A673 (cell line): Measurements from ENCODE around the gene VAV2. TPM values are rescaled to one million over a fixed set of nuclear protein-coding genes. Genes with fewer than 3 reads are reported as not detected.

Experiments
- BruUV-seq: library from RNA; stranded (reverse); fragments of 400-500 nt; replicated peaks from 2 replicates; lab custom pipeline; 2021; lab: Mats Ljungman, UMichigan
- CTCF ChIA-PET: fragments of 300-600 bp; sonication (Branson Sonifier 250); formaldehyde crosslinking; loops from one replicate; lab custom pipeline; 2022; ENCODE audit warnings: antibody characterized with exemption; lab: Charles Lee
- POLR2A ChIA-PET: fragments of 300-600 bp; sonication (Branson Sonifier 250); formaldehyde crosslinking; loops from one replicate; lab custom pipeline; 2022; ENCODE audit warnings: antibody characterized with exemption; ENCODE audit not compliant: low non-redundant PET; lab: Charles Lee
- DNase-seq: peaks from one replicate; pipeline ENCODE4 v3.0.0-alpha.2; 2015; ENCODE audit warnings: low spot score
- H3K27ac ChIP-seq: fragments of 200-600 bp; sonication (generic); 2 replicates; pipeline ENCODE4 v1.5.1; 2016; ENCODE audit warnings: mixed run types, low read depth, mild to moderate bottlenecking, mixed read lengths, antibody characterized with exemption, low read length; ENCODE audit not compliant: poor library complexity, severe bottlenecking
- H3K27me3 ChIP-seq: fragments of 200-600 bp; sonication (generic); replicated peaks from 2 replicates; pipeline ENCODE4 v1.6.1; 2017; ENCODE audit warnings: mixed run types, low read depth, mild to moderate bottlenecking, mixed read lengths, antibody characterized with exemption, low read length; ENCODE audit not compliant: insufficient read depth, poor library complexity
- H3K36me3 ChIP-seq: fragments of 200-600 bp; sonication (generic); 2 replicates; pipeline ENCODE4 v1.6.1; 2016; ENCODE audit warnings: mixed run types, mild to moderate bottlenecking, mixed read lengths, antibody characterized with exemption, low read length; ENCODE audit not compliant: insufficient read depth, poor library complexity, severe bottlenecking
- H3K4me1 ChIP-seq: fragments of 200-600 bp; sonication (generic); 2 replicates; pipeline ENCODE4 v1.6.1; 2017; ENCODE audit warnings: mixed run types, mild to moderate bottlenecking, mixed read lengths, antibody characterized with exemption, low read length; ENCODE audit not compliant: insufficient read depth, poor library complexity, severe bottlenecking
- H3K4me3 ChIP-seq: fragments of 200-600 bp; sonication (generic); 2 replicates; pipeline ENCODE4 v1.5.1; 2016; ENCODE audit warnings: low read depth, mixed run types, mild to moderate bottlenecking, mixed read lengths, low read length; ENCODE audit not compliant: poor library complexity, severe bottlenecking
- H3K9me3 ChIP-seq: fragments of 200-600 bp; sonication (generic); 2 replicates; pipeline ENCODE4 v1.6.1; 2016; ENCODE audit warnings: mixed run types, low read depth, mild to moderate bottlenecking, mixed read lengths, antibody characterized with exemption, low read length; ENCODE audit not compliant: poor library complexity, severe bottlenecking
- EZH2 ChIP-seq: fragments of 200-600 bp; sonication (generic); IDR thresholded peaks from 2 replicates; pipeline ENCODE4 v1.6.1; 2017; ENCODE audit warnings: borderline replicate concordance, low read depth, mild to moderate bottlenecking, mixed read lengths, antibody characterized with exemption, low read length; ENCODE audit not compliant: poor library complexity, severe bottlenecking
- intact Hi-C: fragments of 100-400 bp; cut with micrococcal nuclease; formaldehyde crosslinking; loops from one replicate; pipeline ENCODE4 v1.10.0; 2022; ENCODE audit not compliant: unreplicated experiment
- total RNA-seq: library from RNA; stranded (reverse); gene quantifications from 2 replicates; pipeline ENCODE4 v1.2.3, GENCODE V29; 2021
- TF ChIP-seq, protein P1 (sequence below): fragments of 300-800, 200-600 bp; sonication (generic); conservative IDR thresholded peaks from 2 replicates; pipeline ENCODE4 v1.5.1; 2017; ENCODE audit warnings: low read depth, mild to moderate bottlenecking, antibody characterized with exemption, low read length, moderate library complexity, mixed read lengths

VAV2 gene
- total RNA-seq, 1 experiment from 2014 or later, result 16.4 TPM

DNA sequence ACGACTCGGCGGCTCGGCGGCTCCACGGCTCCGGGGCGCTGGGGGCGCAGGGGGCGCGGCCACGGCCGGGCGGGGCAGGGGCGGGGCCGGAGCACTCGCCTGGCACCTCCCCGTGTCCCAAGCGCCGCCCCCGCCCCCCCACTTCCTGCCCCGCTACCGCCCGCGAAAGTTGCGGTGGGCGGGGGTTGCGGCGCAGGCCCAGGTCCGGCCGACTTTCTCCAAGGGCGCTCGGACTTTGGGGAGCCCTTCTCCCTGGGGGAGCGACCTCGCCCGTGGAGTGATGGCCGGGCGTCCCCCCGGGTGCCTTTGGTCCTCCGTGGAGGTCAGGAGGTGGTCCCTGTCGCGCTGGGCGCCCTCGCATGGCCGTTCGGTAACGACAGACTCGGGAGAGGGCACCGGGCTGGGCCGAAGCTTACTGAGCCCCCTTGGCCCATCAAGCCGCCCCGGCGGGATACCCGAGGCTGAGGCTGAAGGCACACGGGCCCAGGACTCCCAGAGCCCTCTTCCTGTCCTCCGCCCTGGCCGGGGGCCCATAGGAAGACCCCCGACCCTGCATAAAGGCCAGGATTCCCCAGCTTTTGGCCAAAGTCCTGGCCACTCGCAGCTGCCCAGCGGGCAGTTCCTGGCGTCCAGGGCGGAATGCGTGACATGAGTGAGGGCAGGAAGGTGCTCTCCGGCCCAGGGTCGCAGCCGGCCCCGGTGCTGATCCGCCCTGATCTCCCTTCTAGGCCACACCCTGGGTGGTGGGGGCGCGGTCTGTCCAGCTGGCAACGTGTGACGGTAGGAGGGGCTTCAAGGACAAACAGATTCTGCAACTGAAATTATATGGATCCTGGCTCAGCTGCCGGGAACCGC is 883 bp upstream of the VAV2 start:
- no peaks in the 10 kb centered on the region for H3K27me3 ChIP-seq
- peaks cover 16% of the 10 kb centered on the region for H3K4me1 ChIP-seq
- peak; percentile 83 for DNase-seq
- intact Hi-C loops, result loop anchor here (1.0 kb wide), 1 partner anchor 200 kb away; no protein-coding TSS in a partner anchor
- peak overlapping the region; percentile 92 for H3K4me3 ChIP-seq
- CTCF ChIA-PET, result interaction anchor here (0.7 to 3.1 kb wide), 8 partner anchors 26 to 250 kb away, joined by 3 to 54 read pairs (median 6); no protein-coding TSS in a partner anchor
- POLR2A ChIA-PET, result no interaction called here
- TF ChIP-seq, protein P1, sequence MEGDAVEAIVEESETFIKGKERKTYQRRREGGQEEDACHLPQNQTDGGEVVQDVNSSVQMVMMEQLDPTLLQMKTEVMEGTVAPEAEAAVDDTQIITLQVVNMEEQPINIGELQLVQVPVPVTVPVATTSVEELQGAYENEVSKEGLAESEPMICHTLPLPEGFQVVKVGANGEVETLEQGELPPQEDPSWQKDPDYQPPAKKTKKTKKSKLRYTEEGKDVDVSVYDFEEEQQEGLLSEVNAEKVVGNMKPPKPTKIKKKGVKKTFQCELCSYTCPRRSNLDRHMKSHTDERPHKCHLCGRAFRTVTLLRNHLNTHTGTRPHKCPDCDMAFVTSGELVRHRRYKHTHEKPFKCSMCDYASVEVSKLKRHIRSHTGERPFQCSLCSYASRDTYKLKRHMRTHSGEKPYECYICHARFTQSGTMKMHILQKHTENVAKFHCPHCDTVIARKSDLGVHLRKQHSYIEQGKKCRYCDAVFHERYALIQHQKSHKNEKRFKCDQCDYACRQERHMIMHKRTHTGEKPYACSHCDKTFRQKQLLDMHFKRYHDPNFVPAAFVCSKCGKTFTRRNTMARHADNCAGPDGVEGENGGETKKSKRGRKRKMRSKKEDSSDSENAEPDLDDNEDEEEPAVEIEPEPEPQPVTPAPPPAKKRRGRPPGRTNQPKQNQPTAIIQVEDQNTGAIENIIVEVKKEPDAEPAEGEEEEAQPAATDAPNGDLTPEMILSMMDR, result peak; percentile 61
- no peak for TF ChIP-seq EZH2
- peak overlapping the region; percentile 88 for H3K27ac ChIP-seq
- no peaks in the 10 kb centered on the region for H3K9me3 ChIP-seq
- no TSS peak for BruUV-seq
- H3K36me3 ChIP-seq, result no peaks in the 10 kb centered on the region

DNA sequence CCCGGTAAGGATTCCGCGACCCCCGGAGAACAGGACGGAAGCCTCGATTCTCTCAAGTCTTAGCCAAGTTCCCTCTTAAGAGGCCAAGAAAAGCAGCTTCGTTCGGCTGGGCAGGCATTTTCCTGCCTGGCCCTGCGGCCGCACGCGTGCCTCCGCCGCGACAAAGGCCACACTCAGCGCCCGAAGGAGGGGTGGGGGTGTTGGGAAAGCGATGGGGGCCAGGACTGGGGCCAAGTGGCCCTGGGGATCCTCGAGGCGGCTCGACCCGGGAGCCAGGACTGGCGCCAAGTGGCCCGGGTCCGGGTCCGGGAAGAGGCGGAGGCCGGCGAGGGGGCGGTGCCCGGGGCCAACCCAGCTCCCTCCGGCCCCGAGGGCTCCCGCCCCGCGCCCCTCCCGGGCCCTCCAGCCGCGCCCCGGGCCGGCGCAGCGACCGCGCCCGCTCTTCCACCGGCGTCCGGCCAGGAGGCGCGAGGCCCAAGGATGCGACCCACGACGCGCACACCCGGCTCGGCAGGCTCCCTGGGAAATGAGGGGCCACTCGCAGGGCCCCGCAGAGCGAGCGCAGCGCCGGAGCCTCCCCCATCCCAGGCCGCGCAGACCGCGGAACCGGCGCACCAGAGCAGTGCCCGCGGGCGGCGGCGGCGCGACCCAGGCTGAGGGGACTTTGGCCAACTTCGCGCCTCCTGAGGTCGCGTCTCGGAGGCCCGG is 756 bp downstream of the VAV2 start:
- ChIA-PET POLR2A (interaction anchor here (0.7 kb wide), 1 partner anchor 1750 kb away, joined by 8 read pairs; no protein-coding TSS in a partner anchor), CTCF (interaction anchor here (0.6 kb wide), 1 partner anchor 202 kb away, joined by 19 read pairs; no protein-coding TSS in a partner anchor)
- H3K27ac ChIP-seq, result no peak overlapping the region
- no TSS peak for BruUV-seq
- intact Hi-C loops, result no loop called here
- H3K9me3 ChIP-seq, result no peaks in the 10 kb centered on the region
- peak overlapping the region; percentile 92 for H3K4me3 ChIP-seq
- no peak for DNase-seq
- TF ChIP-seq, protein P1, result no peak
- TF ChIP-seq EZH2, result no peak
- peaks cover 16% of the 10 kb centered on the region for H3K4me1 ChIP-seq
- H3K36me3 ChIP-seq, result no peaks in the 10 kb centered on the region
- H3K27me3 ChIP-seq, result no peaks in the 10 kb centered on the region

DNA sequence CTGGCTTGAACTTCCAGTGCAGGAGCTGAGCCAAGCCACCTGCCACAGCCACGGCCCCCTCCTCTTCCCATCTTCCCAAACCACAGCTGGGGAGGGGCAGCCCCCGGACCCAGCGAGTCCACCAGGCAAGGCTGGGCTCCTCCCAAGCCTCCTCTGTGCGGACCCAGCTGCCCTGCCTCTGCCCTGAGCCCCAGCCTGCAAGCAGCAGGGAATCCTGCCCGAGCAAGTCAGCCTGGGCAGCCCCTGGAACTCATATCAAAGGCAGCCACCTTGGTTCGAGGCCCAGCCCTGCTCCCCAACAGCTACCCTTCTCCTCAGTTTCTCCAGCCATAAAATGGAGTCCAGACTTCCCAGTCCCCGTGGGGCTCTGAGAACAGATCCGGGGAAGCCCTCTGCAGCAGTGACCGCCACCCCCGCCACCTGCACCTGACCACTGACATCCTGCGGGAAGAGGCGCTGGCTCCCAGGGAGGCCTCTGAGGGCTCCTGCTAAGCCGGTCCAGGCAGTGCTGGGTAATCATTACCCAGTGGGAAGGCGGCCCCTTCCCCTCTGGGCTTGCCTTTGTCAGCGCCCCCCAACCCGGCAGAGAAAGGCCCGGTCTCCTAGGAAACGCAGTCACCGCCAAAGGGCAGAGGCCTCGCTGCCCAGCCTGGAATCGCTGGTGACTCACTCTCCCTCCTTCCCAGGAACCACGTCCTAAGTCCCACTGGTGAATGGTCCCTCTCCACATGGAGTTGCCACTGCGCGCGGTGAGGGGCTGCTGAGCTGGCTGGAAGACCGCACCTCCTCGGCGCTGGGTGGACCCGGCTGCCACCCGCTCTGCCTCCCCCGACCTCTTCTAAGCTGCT is 1.5 kb downstream of the VAV2 start:
- Histone ChIP-seq H3K4me3 (peak overlapping the region; percentile 92), H3K4me1 (peaks cover 16% of the 10 kb centered on the region), H3K9me3 (no peaks in the 10 kb centered on the region), H3K27me3 (no peaks in the 10 kb centered on the region), H3K36me3 (no peaks in the 10 kb centered on the region), H3K27ac (no peak overlapping the region)
- no TSS peak for BruUV-seq
- TF ChIP-seq, protein P1, result no peak
- TF ChIP-seq EZH2, result no peak
- POLR2A ChIA-PET, result interaction anchor here (0.7 kb wide), 1 partner anchor 33 kb away, joined by 3 read pairs; no protein-coding TSS in a partner anchor
- CTCF ChIA-PET, result interaction anchor here (0.6 kb wide), 1 partner anchor 201 kb away, joined by 19 read pairs; no protein-coding TSS in a partner anchor
- intact Hi-C loops, result no loop called here
- no peak for DNase-seq
